Superior temporal gyrus (tissue), 1 donor: ENCODE measurements around the gene FAF2.
A peak's percentile ranks its signal among the peaks of the same experiment; 100 is the strongest.
"Not testable (repeated sequence)": the region's sequence is repeated elsewhere in the genome, so short reads cannot be mapped to it uniquely, and the experiment has no call there.

Experiments
- DNase-seq: peaks from one replicate; pipeline ENCODE4 v3.0.0-alpha.2; 2016; ENCODE audit errors: extremely low spot score

The FAF2 gene

DNA sequence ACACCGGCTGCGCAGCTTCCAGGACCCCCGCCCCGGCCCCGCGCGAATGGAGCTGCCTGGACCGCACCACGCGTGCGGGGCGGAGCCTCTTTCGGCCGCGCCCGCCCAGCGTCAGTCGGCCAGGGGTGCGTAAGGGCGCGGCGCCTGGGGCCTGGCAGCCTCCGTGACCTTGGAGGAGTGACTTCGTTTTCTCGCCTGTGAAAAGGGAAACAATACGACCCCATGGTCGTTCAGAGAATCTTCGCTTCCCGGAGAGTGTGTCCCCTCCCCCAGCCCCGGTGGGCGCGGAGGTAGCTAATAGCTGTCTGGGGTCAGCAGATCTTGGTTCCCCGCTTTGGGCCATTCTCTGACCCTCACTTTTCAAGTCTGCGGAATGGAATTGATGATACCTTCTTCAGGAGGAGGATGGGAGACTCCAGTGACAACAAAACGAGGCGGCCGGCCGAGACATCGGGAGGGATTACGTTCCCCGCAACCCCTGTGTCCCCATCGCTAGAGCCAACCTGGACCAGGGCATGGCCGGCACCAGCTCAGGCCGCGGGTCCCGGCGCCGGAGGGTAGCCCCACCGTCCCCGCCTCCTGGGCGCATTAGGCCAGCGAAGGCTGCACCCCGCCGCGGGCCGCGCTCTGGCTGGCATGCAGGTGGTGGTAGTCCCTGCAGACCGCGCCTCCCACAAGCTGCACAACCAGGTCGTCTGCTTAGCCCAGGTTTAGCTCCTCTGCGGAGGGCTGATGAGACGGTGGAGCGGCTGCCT, 95.4 kb downstream of the FAF2 start:
- DNase-seq: peak; percentile 38

DNA sequence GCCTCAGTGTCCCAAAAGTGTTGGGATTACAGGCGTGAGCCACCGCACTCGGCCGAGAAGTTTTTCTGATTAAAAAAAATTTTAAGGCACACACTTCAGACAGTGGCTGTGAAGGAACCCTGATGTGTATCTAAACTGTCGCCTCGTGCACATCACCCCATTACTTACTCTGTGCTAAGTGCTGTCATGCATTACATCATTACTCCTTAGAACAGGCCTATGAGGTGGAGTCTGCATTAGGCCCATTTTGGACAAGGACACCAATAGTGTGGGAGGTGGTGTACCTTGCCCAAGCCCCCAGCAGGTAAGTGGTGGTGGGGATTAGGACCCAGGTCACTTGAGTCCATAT, 97.2 kb downstream of the FAF2 start:
- no peak for DNase-seq

GRCh38 chr5:176545737-176546509, 97.7 kb downstream of the FAF2 start:
- DNase-seq: no peak

- no peak for DNase-seq
Observed at GRCh38 chr5:176547802-176548201, 99.6 kb downstream of the FAF2 start.

DNA sequence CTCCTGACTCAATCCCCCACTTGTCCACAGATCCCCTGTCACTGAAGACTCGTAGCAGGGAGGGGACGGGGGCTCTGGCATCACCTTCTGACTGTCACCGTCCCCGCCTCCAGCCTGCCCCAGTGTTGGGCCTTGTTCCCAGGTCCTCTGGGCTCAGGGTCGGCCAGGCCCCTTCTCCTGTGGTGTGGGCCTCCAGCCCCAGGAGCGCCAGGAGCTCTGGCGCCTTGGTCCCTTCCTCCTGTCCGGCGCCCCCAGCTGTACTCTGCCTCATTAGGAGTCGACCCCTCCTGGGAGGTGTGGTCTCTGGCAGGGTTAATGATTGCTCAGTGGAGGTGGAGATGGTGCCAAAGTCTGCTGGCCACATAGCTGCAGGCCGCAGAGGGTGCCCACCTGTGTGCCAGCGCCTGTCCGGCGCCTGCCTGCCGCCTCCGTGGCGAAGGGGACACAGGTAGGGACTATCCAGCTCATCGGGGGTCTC, 100.8 kb downstream of the FAF2 start, which contains the start of gene CDHR2:
Gene CDHR2, plus strand, starts transcription at position 376 of the 478 bp plus-strand sequence. CDS start 16,011 bp downstream, outside the sequence.
- no peak for DNase-seq

DNA sequence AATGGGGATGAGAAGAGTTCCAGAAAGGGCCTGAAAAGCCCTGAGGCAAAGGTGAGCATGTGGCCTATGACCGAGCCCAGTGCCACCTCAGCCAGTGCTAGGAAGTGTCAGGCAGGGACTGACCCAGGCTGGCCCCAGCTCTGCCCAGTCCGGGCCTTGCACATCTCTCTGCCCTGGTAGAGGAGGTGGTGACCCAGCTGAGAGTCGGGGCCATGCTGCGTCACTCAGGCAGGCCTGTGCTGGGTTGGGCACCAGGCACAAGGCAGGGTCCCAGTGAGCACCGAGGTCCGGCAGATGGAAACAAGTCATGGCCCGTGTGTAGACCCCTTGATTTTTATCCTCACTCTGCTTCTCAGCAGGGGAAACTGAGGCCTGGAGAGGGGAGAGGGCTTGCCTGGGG, 101.7 kb downstream of the FAF2 start:
- DNase-seq: no peak

DNA sequence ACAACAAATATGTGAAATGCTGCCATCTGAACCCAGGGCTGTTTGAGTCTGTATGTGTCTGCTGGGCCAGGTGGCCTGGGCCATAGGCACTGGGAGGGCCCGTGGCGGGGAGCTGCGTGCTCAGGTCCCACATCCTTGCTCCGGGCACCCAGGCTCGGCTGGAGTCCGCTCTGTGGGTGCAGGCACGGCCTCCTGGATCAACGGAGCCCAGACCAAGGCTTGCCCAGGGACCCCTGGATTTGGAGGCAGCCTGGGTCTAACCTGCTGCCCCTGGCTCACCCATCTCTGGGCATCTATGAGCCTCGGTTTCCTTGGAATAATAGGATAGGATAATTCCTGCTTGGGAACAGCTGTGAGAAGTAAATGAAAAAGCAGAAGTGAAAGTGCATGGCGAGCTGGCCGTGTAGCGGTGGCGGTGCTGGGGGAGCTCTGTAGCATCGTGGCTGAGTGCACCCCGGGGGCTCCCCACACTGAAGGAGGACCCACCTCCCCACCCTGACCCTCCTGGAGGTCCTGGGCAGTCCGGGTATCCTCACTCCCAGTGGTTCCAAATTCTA, 102.2 kb downstream of the FAF2 start:
- no peak for DNase-seq

DNA sequence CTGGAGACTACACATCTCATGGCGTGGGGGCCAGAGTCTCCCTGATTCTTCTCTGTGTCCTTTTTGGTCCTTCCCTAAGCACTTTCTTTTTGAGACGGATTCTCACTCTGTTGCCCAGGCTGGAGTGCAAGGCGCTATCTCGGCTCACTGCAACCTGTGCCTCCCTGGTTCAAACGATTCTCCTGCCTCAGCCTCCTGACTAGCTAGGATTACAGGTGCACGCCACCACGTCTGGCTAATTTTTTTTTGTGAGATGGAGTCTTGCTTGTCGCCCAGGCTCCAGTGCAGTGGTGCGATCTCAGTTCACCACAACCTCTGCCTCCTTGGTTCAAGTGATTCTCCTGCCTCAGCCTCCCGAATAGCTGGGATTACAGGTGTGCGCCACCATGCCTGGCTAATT, 102.8 kb downstream of the FAF2 start:
- DNase-seq: not testable (repeated sequence)

GRCh38 chr5:176552332-176552869, 104.2 kb downstream of the FAF2 start:
- no peak for DNase-seq

GRCh38 chr5:176553260-176554085, 105.3 kb downstream of the FAF2 start:
- no peak for DNase-seq

GRCh38 chr5:176557846-176558245, 109.7 kb downstream of the FAF2 start:
- no peak for DNase-seq
